IMR-90 (cell line): Measurements from ENCODE around the gene SYNPR.

ENCODE experiments used
- BHLHE40 ChIP-seq: fragments of 150-350 bp; IDR thresholded peaks from 2 replicates; pipeline ENCODE4 v1.6.1; 2016; ENCODE audit warnings: mild to moderate bottlenecking, low read depth, low read length
- CEBPB ChIP-seq: IDR thresholded peaks from 2 replicates; pipeline ENCODE4 v1.6.1; 2012; ENCODE audit warnings: low read depth, low read length, improper control_type of control experiment
- MXI1 ChIP-seq: IDR thresholded peaks from 2 replicates; pipeline ENCODE4 v1.6.1; 2012; ENCODE audit warnings: low read depth, mild to moderate bottlenecking, low read length, moderate library complexity, borderline replicate concordance
- NFE2L2 ChIP-seq: fragments of 150-350 bp; IDR thresholded peaks from 2 replicates; pipeline ENCODE4 v1.6.1; 2016; ENCODE audit warnings: low read depth, mild to moderate bottlenecking, low read length
- POLR2A ChIP-seq: IDR thresholded peaks from 2 replicates; pipeline ENCODE4 v1.6.1; 2012; ENCODE audit warnings: mild to moderate bottlenecking, low read depth, low read length
- RAD21 ChIP-seq: IDR thresholded peaks from 2 replicates; pipeline ENCODE4 v1.6.1; 2012; ENCODE audit warnings: low read length, improper control_type of control experiment
- RCOR1 ChIP-seq: IDR thresholded peaks from 2 replicates; pipeline ENCODE4 v1.6.1; 2012; ENCODE audit warnings: mild to moderate bottlenecking, low read length, improper control_type of control experiment; ENCODE audit not compliant: insufficient replicate concordance
- RFX5 ChIP-seq: IDR thresholded peaks from 2 replicates; pipeline ENCODE4 v1.8.0; 2012; ENCODE audit warnings: low read depth, mild to moderate bottlenecking, low read length, moderate library complexity
- SMC3 ChIP-seq: fragments of 150-350 bp; IDR thresholded peaks from 2 replicates; pipeline ENCODE4 v1.6.1; 2016; ENCODE audit warnings: low read depth, mild to moderate bottlenecking, antibody characterized with exemption, low read length, moderate library complexity
- TF ChIP-seq, protein P1 (sequence below): conservative IDR thresholded peaks from 2 replicates; pipeline ENCODE4 v1.5.1; 2012; ENCODE audit warnings: mild to moderate bottlenecking, low read depth, low read length, improper control_type of control experiment
- TF ChIP-seq, protein P2 (sequence below): fragments of 150-350 bp; IDR thresholded peaks from 2 replicates; pipeline ENCODE4 v1.6.1; 2016; ENCODE audit warnings: low read depth, mild to moderate bottlenecking, low read length, moderate library complexity, borderline replicate concordance

DNA sequence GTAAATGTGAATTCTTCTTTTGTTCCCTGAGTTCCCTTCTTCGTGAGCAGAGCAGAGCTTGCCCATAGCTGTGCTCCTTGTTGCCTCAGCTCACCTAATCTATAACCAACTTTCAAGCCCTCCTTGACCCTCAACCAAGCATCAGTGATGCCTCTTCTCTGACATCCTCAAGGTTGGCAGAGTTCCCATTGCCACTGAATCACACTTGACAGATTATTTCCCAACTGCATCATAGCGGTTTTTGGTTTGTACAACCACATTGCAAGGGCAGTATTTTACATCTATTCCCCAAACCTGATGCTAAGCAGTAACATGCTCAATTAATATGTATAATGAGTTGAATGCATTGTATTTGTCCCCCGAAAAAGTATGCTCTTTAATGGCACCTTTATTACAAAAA is 241.3 kb downstream of the SYNPR start:
- TF ChIP-seq, protein P1, sequence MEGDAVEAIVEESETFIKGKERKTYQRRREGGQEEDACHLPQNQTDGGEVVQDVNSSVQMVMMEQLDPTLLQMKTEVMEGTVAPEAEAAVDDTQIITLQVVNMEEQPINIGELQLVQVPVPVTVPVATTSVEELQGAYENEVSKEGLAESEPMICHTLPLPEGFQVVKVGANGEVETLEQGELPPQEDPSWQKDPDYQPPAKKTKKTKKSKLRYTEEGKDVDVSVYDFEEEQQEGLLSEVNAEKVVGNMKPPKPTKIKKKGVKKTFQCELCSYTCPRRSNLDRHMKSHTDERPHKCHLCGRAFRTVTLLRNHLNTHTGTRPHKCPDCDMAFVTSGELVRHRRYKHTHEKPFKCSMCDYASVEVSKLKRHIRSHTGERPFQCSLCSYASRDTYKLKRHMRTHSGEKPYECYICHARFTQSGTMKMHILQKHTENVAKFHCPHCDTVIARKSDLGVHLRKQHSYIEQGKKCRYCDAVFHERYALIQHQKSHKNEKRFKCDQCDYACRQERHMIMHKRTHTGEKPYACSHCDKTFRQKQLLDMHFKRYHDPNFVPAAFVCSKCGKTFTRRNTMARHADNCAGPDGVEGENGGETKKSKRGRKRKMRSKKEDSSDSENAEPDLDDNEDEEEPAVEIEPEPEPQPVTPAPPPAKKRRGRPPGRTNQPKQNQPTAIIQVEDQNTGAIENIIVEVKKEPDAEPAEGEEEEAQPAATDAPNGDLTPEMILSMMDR = no peak
- TF ChIP-seq RCOR1 = no peak
- no peak for TF ChIP-seq RAD21
- no peak for TF ChIP-seq POLR2A
- TF ChIP-seq BHLHE40 = no peak
- TF ChIP-seq MXI1 = no peak
- TF ChIP-seq, protein P2, sequence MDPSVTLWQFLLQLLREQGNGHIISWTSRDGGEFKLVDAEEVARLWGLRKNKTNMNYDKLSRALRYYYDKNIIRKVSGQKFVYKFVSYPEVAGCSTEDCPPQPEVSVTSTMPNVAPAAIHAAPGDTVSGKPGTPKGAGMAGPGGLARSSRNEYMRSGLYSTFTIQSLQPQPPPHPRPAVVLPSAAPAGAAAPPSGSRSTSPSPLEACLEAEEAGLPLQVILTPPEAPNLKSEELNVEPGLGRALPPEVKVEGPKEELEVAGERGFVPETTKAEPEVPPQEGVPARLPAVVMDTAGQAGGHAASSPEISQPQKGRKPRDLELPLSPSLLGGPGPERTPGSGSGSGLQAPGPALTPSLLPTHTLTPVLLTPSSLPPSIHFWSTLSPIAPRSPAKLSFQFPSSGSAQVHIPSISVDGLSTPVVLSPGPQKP = no peak
- no peak for TF ChIP-seq RFX5
- no peak for TF ChIP-seq NFE2L2
- TF ChIP-seq SMC3 = no peak
- no peak for TF ChIP-seq CEBPB
